C4-2B (cell line): ENCODE data around the gene FHOD1.

Source experiments
- CTCF ChIP-seq: fragments of 450-650 bp; conservative IDR thresholded peaks from 2 replicates; pipeline ENCODE4 v1.5.1; 2017; ENCODE audit warnings: mild to moderate bottlenecking
- ZFX ChIP-seq: fragments of 450-650 bp; IDR thresholded peaks from 2 replicates; pipeline ENCODE4 v1.6.1; 2017

DNA sequence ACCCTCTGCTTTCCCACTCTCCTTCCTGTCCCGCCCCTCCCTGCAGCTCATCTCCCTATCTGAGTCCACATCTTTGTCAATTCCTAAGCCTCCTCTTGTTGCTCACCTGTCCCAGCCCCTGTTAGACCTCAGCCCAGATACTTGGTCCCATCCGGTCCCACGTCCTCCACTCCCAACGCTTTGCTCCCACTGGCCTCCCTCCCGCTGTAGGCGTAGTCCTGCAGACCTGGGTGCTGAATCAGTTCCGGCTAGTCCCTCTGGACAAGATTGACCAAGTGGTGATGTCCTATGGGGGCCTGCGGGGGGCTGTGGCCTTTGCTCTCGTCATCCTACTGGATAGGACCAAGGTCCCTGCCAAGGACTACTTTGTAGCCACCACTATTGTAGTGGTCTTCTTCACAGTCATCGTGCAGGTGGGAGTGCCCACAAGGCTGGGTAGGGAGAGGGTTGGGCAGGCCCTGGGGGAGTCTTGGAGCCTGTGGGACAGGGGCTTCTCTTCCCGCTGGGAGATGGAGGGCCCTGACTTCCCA lies 9.5 kb upstream of the FHOD1 start:
- TF ChIP-seq CTCF = no peak
- no peak for TF ChIP-seq ZFX
